HG02623 (cell line): Measurements from ENCODE around the gene PAPLN.
"Not testable (repeated sequence)": the region's sequence is repeated elsewhere in the genome, so short reads cannot be mapped to it uniquely, and the experiment has no call there.

Experiments used
- ATAC-seq: cut with Tn5 transposase; IDR thresholded peaks from one replicate; pipeline ENCODE4 v1.9.1; 2021; ENCODE audit warnings: moderate library complexity; ENCODE audit not compliant: unreplicated experiment

The PAPLN gene

GRCh38 chr14:73237219-73237785 lies at the start of gene PAPLN:
TSS of gene PAPLN (plus strand) at chr14:73237506. CDS start at chr14:73239779, 2,273 bp downstream.
- no peak for ATAC-seq

GRCh38 chr14:73188501-73188911 lies 48.8 kb upstream of the PAPLN start:
- no peak for ATAC-seq

GRCh38 chr14:73189651-73190050 lies 47.7 kb upstream of the PAPLN start:
- ATAC-seq = no peak

- ATAC-seq = no peak
Measured at GRCh38 chr14:73191441-73191840, 45.9 kb upstream of the PAPLN start.

- ATAC-seq = not testable (repeated sequence)
Measured at GRCh38 chr14:73194306-73194705, 43.0 kb upstream of the PAPLN start.

- no peak for ATAC-seq
Measured at GRCh38 chr14:73198253-73198652, 39.1 kb upstream of the PAPLN start.

- ATAC-seq = no peak
Measured at GRCh38 chr14:73203527-73203926, 33.8 kb upstream of the PAPLN start.

- no peak for ATAC-seq
Measured at GRCh38 chr14:73207615-73208014, 29.7 kb upstream of the PAPLN start.

GRCh38 chr14:73208390-73208789 lies 28.9 kb upstream of the PAPLN start:
- ATAC-seq = no peak

GRCh38 chr14:73208846-73209245 lies 28.5 kb upstream of the PAPLN start:
- ATAC-seq = no peak

- ATAC-seq = no peak
Measured at GRCh38 chr14:73209953-73210352, 27.4 kb upstream of the PAPLN start.

- no peak for ATAC-seq
Measured at GRCh38 chr14:73211251-73212040, 25.9 kb upstream of the PAPLN start.

GRCh38 chr14:73216030-73216429 lies 21.3 kb upstream of the PAPLN start:
- no peak for ATAC-seq

- ATAC-seq = no peak
Measured at GRCh38 chr14:73217411-73217810, 19.9 kb upstream of the PAPLN start.

GRCh38 chr14:73220061-73220460 lies 17.2 kb upstream of the PAPLN start:
- ATAC-seq = no peak

- no peak for ATAC-seq
Measured at GRCh38 chr14:73220634-73221033, 16.7 kb upstream of the PAPLN start.

- no peak for ATAC-seq
Measured at GRCh38 chr14:73221945-73222344, 15.4 kb upstream of the PAPLN start.

GRCh38 chr14:73223049-73223448 lies 14.3 kb upstream of the PAPLN start:
- no peak for ATAC-seq

GRCh38 chr14:73225496-73225895 lies 11.8 kb upstream of the PAPLN start:
- ATAC-seq = no peak

GRCh38 chr14:73227812-73228781 lies 9.2 kb upstream of the PAPLN start:
- no peak for ATAC-seq

GRCh38 chr14:73230051-73230450 lies 7.3 kb upstream of the PAPLN start:
- no peak for ATAC-seq
